ENCODE data around the gene CRMP1.

Gene CRMP1

GRCh38 chr4:5799406-5799805 lies 93.5 kb downstream of the CRMP1 start:
- DNase-seq (ENCODE audit: low spot score) = no peak

- DNase-seq (ENCODE audit: low spot score) = no peak
Observed at GRCh38 chr4:5798946-5799345, 93.9 kb downstream of the CRMP1 start.

- DNase-seq (ENCODE audit: low spot score) = no peak
Observed at GRCh38 chr4:5798462-5798861, 94.4 kb downstream of the CRMP1 start.

GRCh38 chr4:5797866-5798265 lies 95.0 kb downstream of the CRMP1 start:
- DNase-seq (ENCODE audit: low spot score) = no peak

GRCh38 chr4:5796976-5797375 lies 95.9 kb downstream of the CRMP1 start:
- DNase-seq (ENCODE audit: low spot score) = no peak

- DNase-seq (ENCODE audit: low spot score) = no peak
Observed at GRCh38 chr4:5795580-5795979, 97.3 kb downstream of the CRMP1 start.

GRCh38 chr4:5793514-5793913 lies 99.4 kb downstream of the CRMP1 start:
- DNase-seq (ENCODE audit: low spot score) = no peak

- no peak for DNase-seq (ENCODE audit: low spot score)
Observed at GRCh38 chr4:5791654-5792053, 101.2 kb downstream of the CRMP1 start.

- DNase-seq (ENCODE audit: low spot score) = no peak
Observed at GRCh38 chr4:5790546-5790857, 102.4 kb downstream of the CRMP1 start.

GRCh38 chr4:5789141-5789540 lies 103.7 kb downstream of the CRMP1 start:
- DNase-seq (ENCODE audit: low spot score) = no peak

- no peak for DNase-seq (ENCODE audit: low spot score)
Observed at GRCh38 chr4:5788144-5788543, 104.7 kb downstream of the CRMP1 start.

- DNase-seq (ENCODE audit: low spot score) = no peak
Observed at GRCh38 chr4:5787311-5787710, 105.6 kb downstream of the CRMP1 start.

GRCh38 chr4:5785806-5786680 lies 106.8 kb downstream of the CRMP1 start:
- no peak for DNase-seq (ENCODE audit: low spot score)

GRCh38 chr4:5784960-5785611 lies 107.8 kb downstream of the CRMP1 start:
- DNase-seq (ENCODE audit: low spot score) = no peak

- no peak for DNase-seq (ENCODE audit: low spot score)
Observed at GRCh38 chr4:5784021-5784420, 108.9 kb downstream of the CRMP1 start.

- DNase-seq (ENCODE audit: low spot score) = no peak
Observed at GRCh38 chr4:5783486-5783885, 109.4 kb downstream of the CRMP1 start.

GRCh38 chr4:5782829-5783476 lies 109.9 kb downstream of the CRMP1 start:
- DNase-seq (ENCODE audit: low spot score) = no peak

- no peak for DNase-seq (ENCODE audit: low spot score)
Observed at GRCh38 chr4:5781691-5782090, 111.2 kb downstream of the CRMP1 start.

GRCh38 chr4:5780831-5781480 lies 111.9 kb downstream of the CRMP1 start:
- no peak for DNase-seq (ENCODE audit: low spot score)

- DNase-seq (ENCODE audit: low spot score) = no peak
Observed at GRCh38 chr4:5776510-5776909, 116.4 kb downstream of the CRMP1 start.

- DNase-seq (ENCODE audit: low spot score) = no peak
Observed at GRCh38 chr4:5774416-5775036, 118.4 kb downstream of the CRMP1 start.

- no peak for DNase-seq (ENCODE audit: low spot score)
Observed at GRCh38 chr4:5773271-5773555, 119.7 kb downstream of the CRMP1 start.

Measured in SK-N-DZ (cell line).